ENCODE results near the gene MASP1.
A peak's percentile ranks its signal among the peaks of the same experiment; 100 is the strongest.

Gene MASP1

GRCh38 chr3:187325632-187326031 is 34.1 kb upstream of the MASP1 start:
- no peak for DNase-seq (ENCODE audit: low read depth)
- H3K4me3 ChIP-seq (ENCODE audit: low read depth, low read length), result no peak overlapping the region
- no peak for TF ChIP-seq CTCF (IDR thresholded peaks at IDR 0.05; ENCODE audit: insufficient read depth, low read depth, low read length, missing control alignments)

GRCh38 chr3:187323091-187323490 is 31.6 kb upstream of the MASP1 start:
- TF ChIP-seq CTCF (IDR thresholded peaks at IDR 0.05; ENCODE audit: insufficient read depth, low read depth, low read length, missing control alignments), result no peak
- no peak for DNase-seq (ENCODE audit: low read depth)

GRCh38 chr3:187322291-187322690 is 30.8 kb upstream of the MASP1 start:
- TF ChIP-seq CTCF (IDR thresholded peaks at IDR 0.05; ENCODE audit: insufficient read depth, low read depth, low read length, missing control alignments), result no peak
- no peak for DNase-seq (ENCODE audit: low read depth)
- H3K4me3 ChIP-seq (ENCODE audit: low read depth, low read length), result no peak overlapping the region

More at GRCh38 chr3:187323091-187323490, 31.6 kb upstream of the MASP1 start:
- H3K4me3 ChIP-seq (ENCODE audit: low read depth, low read length), result no peak overlapping the region

DNA sequence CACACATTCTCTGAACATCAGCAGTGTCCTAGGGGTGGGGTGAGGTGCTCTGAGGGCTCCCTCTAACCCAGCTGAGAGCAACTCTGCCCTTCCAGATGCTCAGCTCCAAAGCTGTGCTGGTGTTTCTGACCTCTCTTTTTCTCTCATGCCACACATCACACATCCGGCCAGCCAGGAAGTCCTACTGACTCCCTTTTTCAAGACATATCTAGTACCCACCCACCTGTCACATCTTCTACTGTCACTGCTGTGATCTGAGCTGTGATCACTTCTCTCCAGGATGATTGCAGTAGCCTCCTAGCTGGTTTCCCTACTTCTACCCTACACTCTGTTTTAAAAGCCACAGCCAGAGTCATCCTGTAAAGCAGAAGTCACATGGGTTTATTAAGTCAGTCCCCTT is 30.2 kb upstream of the MASP1 start:
- no peak for DNase-seq (ENCODE audit: low read depth)
- no peak for TF ChIP-seq CTCF (IDR thresholded peaks at IDR 0.05; ENCODE audit: insufficient read depth, low read depth, low read length, missing control alignments)
- H3K4me3 ChIP-seq (ENCODE audit: low read depth, low read length), result no peak overlapping the region

DNA sequence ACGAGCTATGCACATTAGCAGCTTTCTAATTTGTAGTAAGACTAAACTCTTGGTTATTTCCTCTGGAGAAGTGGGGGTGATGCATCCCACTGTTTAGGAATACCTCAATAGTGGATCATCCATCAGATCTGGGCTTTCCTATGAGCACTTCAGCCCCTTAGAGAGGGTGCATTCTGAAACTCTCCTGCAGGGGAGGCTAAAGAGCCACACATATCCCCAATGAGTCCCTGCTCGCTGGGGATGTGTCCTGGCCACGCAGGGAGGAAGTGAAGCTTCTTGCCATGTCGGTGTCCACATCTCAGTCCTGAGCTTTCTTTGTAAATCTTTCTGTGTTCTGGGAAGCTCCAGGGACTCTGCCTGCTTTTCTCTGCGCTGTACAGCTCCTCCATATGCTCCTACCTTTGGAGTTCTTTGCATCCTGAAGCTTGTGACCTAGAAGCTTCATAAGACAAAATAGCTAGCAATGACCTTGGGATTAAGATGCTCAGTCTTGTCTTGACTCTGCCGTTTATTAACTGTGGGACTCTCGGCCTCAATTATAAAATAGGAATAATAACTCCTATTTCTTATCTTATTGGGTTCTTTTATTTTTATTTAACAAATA is 28.3 kb upstream of the MASP1 start:
- H3K4me3 ChIP-seq (ENCODE audit: low read depth, low read length), result no peak overlapping the region
- TF ChIP-seq CTCF (IDR thresholded peaks at IDR 0.05; ENCODE audit: insufficient read depth, low read depth, low read length, missing control alignments), result peak; percentile 97
- peak; percentile 75 for DNase-seq (ENCODE audit: low read depth)

DNA sequence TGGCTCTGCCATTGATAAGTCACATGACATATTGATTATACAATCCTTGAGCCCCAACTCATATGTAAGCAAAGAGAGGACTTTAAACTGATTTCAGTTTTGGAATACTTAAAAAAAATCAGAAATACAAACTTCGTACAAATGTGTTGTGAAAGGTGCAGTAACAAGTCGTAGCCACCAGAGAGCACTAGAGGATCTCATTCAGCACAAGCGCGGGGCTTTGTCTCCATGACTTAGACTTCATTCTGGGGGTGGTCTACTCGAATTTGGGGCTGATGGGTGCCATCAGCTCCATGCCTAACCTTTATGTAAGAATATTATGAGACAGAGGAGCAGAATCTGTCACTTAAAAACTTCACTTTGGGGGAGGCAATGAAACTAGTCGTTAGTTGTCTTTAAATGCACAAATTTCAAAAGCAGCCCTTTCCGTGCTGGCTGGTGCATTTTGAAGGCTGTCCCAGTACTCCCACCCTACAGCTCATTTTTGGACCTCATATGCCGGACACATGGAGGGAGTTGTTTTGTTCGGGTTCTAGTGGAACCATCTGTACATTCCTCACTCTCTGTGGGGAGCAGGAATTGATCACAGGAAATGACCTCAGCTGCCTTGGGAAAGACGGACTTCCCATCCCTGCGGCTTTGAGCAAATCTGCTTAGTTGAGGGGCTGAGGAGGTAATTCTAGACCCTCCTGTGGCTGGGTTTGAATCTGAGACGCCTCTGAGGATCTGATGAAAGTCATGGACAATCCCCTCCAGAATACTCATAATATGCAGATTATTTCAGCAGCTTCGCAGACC is 27.5 kb upstream of the MASP1 start:
- H3K4me3 ChIP-seq (ENCODE audit: low read depth, low read length), result no peak overlapping the region
- peak; percentile 66 for DNase-seq (ENCODE audit: low read depth)
- TF ChIP-seq CTCF (IDR thresholded peaks at IDR 0.05; ENCODE audit: insufficient read depth, low read depth, low read length, missing control alignments), result peak; percentile 75

Measured in GM12865 (cell line).